Loucy (cell line): ENCODE measurements around the gene CFAP92.

Source experiments
- EZH2phosphoT487 ChIP-seq: fragments of 200-600 bp; IDR thresholded peaks from 2 replicates; pipeline ENCODE4 v1.6.1; 2018; ENCODE audit warnings: antibody characterized with exemption, mild to moderate bottlenecking, moderate library complexity, borderline replicate concordance
- TF ChIP-seq, protein P1 (sequence below): fragments of 200-600 bp; sonication (generic); conservative IDR thresholded peaks from 2 replicates; pipeline ENCODE4 v1.5.1; 2014; ENCODE audit warnings: mild to moderate bottlenecking, antibody characterized with exemption, low read length

DNA sequence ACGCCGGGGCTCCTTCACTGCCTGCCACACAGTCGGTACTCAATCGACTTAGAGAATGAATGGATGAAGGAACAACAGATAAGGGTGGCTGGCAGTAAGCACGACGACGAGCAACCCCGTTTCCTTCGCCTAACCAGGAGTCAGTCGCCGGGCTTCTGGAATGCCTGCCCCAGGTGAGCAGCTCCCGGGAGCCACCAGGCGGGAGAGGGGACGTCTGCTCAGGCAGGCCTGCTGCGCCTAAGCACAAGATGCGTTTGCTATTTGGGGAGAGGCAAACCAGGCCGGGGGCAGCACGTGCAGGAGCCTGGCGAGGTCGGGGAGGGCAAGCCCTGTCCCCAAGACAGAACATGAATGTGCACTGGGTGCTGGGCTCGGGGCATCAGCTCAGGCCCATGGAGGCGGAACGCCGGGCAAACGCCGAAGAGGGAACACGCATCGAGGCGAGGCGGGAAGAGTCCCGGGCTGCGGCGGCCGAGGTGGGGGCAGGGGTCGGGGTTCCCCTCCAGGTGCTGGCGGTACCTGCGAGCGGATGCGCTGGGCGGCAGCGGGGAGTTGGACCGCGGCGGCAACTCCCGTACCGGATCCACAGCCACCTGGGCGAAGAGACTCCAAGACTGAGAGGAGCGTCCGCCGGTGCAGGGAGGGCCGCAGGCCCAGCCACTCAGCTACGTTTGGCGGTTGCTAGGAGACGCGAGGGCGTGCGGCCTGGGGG, at the start of gene CFAP92:
- TF ChIP-seq, protein P1, sequence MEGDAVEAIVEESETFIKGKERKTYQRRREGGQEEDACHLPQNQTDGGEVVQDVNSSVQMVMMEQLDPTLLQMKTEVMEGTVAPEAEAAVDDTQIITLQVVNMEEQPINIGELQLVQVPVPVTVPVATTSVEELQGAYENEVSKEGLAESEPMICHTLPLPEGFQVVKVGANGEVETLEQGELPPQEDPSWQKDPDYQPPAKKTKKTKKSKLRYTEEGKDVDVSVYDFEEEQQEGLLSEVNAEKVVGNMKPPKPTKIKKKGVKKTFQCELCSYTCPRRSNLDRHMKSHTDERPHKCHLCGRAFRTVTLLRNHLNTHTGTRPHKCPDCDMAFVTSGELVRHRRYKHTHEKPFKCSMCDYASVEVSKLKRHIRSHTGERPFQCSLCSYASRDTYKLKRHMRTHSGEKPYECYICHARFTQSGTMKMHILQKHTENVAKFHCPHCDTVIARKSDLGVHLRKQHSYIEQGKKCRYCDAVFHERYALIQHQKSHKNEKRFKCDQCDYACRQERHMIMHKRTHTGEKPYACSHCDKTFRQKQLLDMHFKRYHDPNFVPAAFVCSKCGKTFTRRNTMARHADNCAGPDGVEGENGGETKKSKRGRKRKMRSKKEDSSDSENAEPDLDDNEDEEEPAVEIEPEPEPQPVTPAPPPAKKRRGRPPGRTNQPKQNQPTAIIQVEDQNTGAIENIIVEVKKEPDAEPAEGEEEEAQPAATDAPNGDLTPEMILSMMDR: no peak
- TF ChIP-seq EZH2phosphoT487: no peak
